Activated CD4-positive, alpha-beta memory T cell treated with anti-CD3 and anti-CD28 coated beads for 36 hours (primary cell): ENCODE data around the gene NRG3. TPM values are rescaled to one million over a fixed set of nuclear protein-coding genes. Genes with fewer than 3 reads are reported as not detected.

ENCODE experiments used
- CTCF ChIA-PET: fragments of 350-600 bp; sonication (Branson Sonifier 250); formaldehyde crosslinking; loops from one replicate; lab custom pipeline; 2021; ENCODE audit warnings: antibody characterized with exemption, inconsistent platforms; lab: Charles Lee
- POLR2A ChIA-PET: fragments of 350-600 bp; sonication (Branson Sonifier 250); formaldehyde crosslinking; loops from one replicate; lab custom pipeline; 2021; ENCODE audit warnings: antibody characterized with exemption; lab: Charles Lee
- DNase-seq: peaks from one replicate; pipeline ENCODE4 v3.0.0-alpha.2; 2020
- H3K27ac Mint-ChIP-seq: one replicate; pipeline ENCODE4 v1.8.0; 2021; ENCODE audit warnings: mixed read lengths
- H3K27me3 Mint-ChIP-seq: one replicate; pipeline ENCODE4 v1.8.0; 2021; ENCODE audit warnings: mixed read lengths
- H3K36me3 Mint-ChIP-seq: one replicate; pipeline ENCODE4 v1.8.0; 2021; ENCODE audit warnings: mixed read lengths
- H3K4me1 Mint-ChIP-seq: one replicate; pipeline ENCODE4 v1.8.0; 2021; ENCODE audit warnings: low read depth, mixed read lengths
- H3K4me3 Mint-ChIP-seq: one replicate; pipeline ENCODE4 v1.8.0; 2021; ENCODE audit warnings: mild to moderate bottlenecking, mixed read lengths
- H3K9me3 Mint-ChIP-seq: one replicate; pipeline ENCODE4 v1.8.0; 2021; ENCODE audit warnings: mixed read lengths
- intact Hi-C: fragments of 100-400 bp; cut with micrococcal nuclease; formaldehyde crosslinking; loops from one replicate; pipeline ENCODE4 v1.15.1; 2023
- total RNA-seq, 2 experiments: library from RNA; stranded (reverse); gene quantifications; one replicate each; pipeline ENCODE4 v1.2.3, GENCODE V29; 2021

The NRG3 gene
- total RNA-seq, 2 experiments from 2014 or later = not detected

DNA sequence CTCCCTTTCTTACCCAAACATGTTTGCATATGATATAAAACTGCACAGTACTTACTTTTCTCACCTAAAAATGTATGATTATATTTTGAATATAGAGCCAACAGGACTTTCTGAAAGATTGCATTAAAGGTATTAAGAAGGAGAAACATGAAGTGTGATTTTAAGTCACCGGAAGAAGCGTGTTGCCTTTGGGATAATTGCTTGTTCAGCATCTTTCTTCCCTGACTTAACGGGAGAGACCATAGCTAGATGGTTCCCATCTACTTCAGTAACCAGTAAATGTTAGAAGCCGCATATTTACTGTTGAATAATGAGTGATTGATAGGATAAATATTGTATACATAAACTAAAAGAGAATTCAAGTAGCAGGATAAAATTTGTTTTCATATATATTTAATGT is 197.1 kb downstream of the NRG3 start:
- Mint-ChIP-seq H3K27me3 (no peaks in the 10 kb centered on the region), H3K9me3 (no peaks in the 10 kb centered on the region), H3K36me3 (no peaks in the 10 kb centered on the region), H3K4me3 (no peak overlapping the region), H3K27ac (no peak overlapping the region), H3K4me1 (no peaks in the 10 kb centered on the region)
- no peak for DNase-seq
- ChIA-PET POLR2A (no interaction called here), CTCF (no interaction called here)
- intact Hi-C loops = no loop called here

DNA sequence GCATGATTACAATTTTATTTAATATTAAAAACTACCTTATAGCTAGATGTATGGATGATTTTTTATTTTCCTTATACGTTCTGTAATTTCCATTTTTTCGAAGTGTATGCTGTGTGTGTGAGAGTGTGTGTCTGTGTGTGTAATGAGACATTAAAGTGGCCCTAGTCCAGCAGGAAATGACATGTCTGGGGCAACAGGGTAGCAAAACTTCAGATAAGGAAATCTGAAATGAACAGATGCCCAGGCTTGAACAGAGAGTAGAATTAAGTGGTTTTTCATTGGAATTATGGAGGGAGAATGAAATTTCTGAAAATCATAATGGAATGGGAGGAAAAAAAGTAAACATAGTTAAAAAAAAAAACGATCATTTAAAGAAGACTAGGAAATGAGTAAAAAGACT is 200.6 kb downstream of the NRG3 start:
- Mint-ChIP-seq H3K36me3 (no peaks in the 10 kb centered on the region), H3K9me3 (peaks cover 3% of the 10 kb centered on the region), H3K27me3 (no peaks in the 10 kb centered on the region), H3K4me3 (no peak overlapping the region), H3K27ac (no peak overlapping the region), H3K4me1 (no peaks in the 10 kb centered on the region)
- ChIA-PET POLR2A (no interaction called here), CTCF (no interaction called here)
- DNase-seq = no peak
- intact Hi-C loops = no loop called here

DNA sequence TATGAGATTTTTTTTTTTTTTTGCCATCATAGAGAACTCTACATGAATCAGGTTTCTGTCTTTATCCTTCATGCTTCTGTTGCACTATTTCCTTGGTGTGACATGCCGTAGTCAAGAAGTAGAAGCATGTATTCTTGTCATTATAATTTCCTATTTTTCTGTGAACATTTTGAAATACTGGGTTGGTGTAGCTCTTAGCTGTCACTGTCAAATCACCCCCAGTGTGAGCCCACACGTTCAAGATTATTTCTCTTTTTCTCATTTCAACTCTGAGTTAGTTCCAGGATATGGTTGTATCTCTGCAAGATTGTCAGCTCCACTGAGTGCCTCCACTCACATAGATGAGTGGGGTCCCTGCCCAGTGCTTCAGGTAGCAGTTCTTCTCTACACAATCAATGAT is 209.5 kb downstream of the NRG3 start:
- H3K27ac Mint-ChIP-seq = no peak overlapping the region
- no peak overlapping the region for H3K4me3 Mint-ChIP-seq
- peaks cover 8% of the 10 kb centered on the region for H3K9me3 Mint-ChIP-seq
- CTCF ChIA-PET = interaction anchor here (0.7 kb wide), 1 partner anchor 230 kb away, joined by 4 read pairs; no protein-coding TSS in a partner anchor
- no peaks in the 10 kb centered on the region for H3K36me3 Mint-ChIP-seq
- DNase-seq = no peak
- H3K4me1 Mint-ChIP-seq = no peaks in the 10 kb centered on the region
- H3K27me3 Mint-ChIP-seq = no peaks in the 10 kb centered on the region
- intact Hi-C loops = no loop called here
- POLR2A ChIA-PET = no interaction called here

DNA sequence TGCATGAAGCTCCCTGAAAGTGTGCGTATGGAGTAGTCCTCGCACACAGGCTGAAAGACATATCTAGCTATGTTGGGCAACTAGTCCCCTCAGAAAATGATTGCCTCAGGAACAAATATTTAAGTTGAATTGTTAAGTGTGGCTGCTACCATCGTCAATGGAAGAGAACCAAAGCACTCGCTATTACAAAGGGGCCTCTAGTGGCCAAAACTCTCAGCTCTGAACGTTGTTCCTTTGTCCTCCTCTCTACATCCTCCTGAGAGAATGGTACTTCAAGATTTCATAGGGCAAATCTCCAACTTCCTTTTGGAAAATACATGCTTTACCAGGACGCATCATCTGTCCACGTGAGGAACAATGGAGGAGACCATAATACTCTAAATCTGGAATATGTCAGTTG is 209.9 kb downstream of the NRG3 start:
- Mint-ChIP-seq H3K27ac (no peak overlapping the region), H3K27me3 (no peaks in the 10 kb centered on the region), H3K36me3 (no peaks in the 10 kb centered on the region), H3K4me1 (no peaks in the 10 kb centered on the region), H3K4me3 (no peak overlapping the region), H3K9me3 (peaks cover 7% of the 10 kb centered on the region)
- POLR2A ChIA-PET = no interaction called here
- intact Hi-C loops = no loop called here
- CTCF ChIA-PET = no interaction called here
- DNase-seq = no peak

DNA sequence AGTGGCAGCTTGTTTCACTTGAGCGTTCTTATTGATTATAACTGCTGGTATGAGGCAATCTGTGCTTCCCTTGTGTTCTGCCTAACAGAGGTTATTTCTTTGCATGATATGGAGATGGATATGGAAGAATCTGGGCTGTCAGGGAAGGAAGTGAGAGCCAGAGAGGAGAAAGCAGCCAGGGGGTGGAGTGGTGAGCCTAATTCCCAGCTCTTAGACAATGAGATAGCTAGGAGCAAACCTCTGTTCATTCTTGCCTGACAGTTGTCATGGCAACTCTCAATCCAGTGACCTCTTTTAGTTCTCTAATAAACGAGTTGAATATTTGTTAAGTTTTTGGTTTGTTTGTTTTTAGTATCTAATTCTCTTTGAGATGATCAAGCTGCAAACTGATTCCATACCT is 214.3 kb downstream of the NRG3 start:
- intact Hi-C loops = no loop called here
- Mint-ChIP-seq H3K36me3 (no peaks in the 10 kb centered on the region), H3K27me3 (no peaks in the 10 kb centered on the region), H3K27ac (no peak overlapping the region), H3K4me3 (no peak overlapping the region), H3K4me1 (no peaks in the 10 kb centered on the region), H3K9me3 (peaks cover 9% of the 10 kb centered on the region)
- DNase-seq = no peak
- CTCF ChIA-PET = no interaction called here
- POLR2A ChIA-PET = no interaction called here

DNA sequence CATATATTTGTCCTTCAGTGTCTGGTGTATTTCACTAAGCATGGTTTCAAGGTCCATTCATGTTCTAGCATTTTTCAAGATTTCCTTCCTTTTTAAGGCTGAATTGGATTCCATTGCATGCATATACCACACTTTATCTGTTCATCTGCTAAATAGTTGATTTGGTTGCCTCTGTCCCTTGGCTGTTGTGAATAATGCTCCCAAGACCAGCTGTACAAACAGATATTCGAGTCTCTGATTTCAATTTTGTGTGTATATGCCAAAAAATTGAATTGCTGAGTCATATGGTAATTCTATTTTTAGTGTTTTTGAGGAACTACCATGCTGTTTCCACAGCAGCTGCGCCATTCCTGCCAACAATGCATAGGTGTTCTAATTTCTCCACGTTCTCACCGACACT is 216.4 kb downstream of the NRG3 start:
- H3K27ac Mint-ChIP-seq = no peak overlapping the region
- no peak for DNase-seq
- H3K36me3 Mint-ChIP-seq = no peaks in the 10 kb centered on the region
- H3K4me1 Mint-ChIP-seq = no peaks in the 10 kb centered on the region
- intact Hi-C loops = no loop called here
- ChIA-PET POLR2A (no interaction called here), CTCF (no interaction called here)
- no peak overlapping the region for H3K4me3 Mint-ChIP-seq
- peaks cover 15% of the 10 kb centered on the region for H3K9me3 Mint-ChIP-seq
- H3K27me3 Mint-ChIP-seq = no peaks in the 10 kb centered on the region

DNA sequence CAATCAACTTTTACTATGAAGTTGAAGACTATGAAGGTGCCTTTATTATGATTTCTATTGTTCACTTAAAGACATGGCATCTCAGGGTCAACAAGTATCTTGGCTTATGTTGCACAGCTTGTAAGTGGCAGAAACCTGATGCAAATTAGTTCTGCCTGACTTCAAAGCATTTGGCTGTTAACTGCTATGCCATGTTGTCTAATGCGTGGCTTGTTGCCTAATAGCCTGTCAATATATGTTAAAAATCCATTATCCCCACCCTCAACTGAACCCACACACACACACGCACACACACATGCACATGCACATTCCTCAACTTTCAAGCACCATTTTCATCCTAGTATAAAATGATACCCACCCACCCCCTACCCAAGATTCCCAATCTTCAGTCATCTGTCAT is 217.1 kb downstream of the NRG3 start:
- no peaks in the 10 kb centered on the region for H3K36me3 Mint-ChIP-seq
- ChIA-PET POLR2A (no interaction called here), CTCF (no interaction called here)
- H3K9me3 Mint-ChIP-seq = peaks cover 15% of the 10 kb centered on the region
- H3K27me3 Mint-ChIP-seq = no peaks in the 10 kb centered on the region
- H3K4me3 Mint-ChIP-seq = no peak overlapping the region
- H3K27ac Mint-ChIP-seq = no peak overlapping the region
- no peaks in the 10 kb centered on the region for H3K4me1 Mint-ChIP-seq
- DNase-seq = no peak
- intact Hi-C loops = no loop called here

DNA sequence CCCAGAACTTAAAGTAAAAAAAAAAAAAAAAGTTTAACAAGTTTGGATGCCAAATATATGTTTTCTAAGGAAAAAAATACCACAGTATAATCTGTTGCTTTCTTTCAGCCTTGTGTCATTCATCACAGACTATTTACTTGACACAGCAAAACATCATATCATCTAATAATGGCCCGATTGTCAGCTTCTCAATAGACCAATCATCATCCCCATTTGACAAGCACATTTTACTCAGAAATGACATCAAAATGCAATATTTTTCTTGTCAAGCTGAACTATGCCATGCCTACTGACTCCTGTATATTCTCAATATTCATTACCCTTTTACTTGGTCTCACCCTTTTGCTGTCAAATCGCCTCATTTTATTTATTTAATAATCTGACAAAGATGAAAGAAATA is 249.7 kb downstream of the NRG3 start:
- CTCF ChIA-PET = no interaction called here
- H3K4me1 Mint-ChIP-seq = no peaks in the 10 kb centered on the region
- no peaks in the 10 kb centered on the region for H3K36me3 Mint-ChIP-seq
- H3K27ac Mint-ChIP-seq = no peak overlapping the region
- H3K27me3 Mint-ChIP-seq = no peaks in the 10 kb centered on the region
- POLR2A ChIA-PET = no interaction called here
- H3K4me3 Mint-ChIP-seq = no peak overlapping the region
- intact Hi-C loops = no loop called here
- DNase-seq = no peak
- peaks cover 3% of the 10 kb centered on the region for H3K9me3 Mint-ChIP-seq

DNA sequence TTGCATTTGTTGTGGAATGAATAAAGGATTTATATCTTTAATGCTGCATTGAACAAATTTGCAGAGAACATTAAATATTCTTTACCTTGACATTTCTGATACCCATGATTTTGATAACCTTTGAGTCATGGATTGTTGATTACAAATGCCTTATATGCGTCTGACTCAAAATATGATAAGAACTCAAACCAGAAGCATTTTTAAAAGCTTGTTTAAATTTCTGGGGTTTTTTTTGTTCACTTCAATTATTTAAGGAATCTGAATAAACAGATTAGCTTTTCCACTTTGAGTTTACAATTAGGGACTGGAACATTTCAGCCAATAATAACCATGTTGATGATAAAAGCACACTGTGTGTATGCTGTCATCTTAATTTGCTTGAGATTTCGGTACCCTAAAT is 253.5 kb downstream of the NRG3 start:
- POLR2A ChIA-PET = no interaction called here
- DNase-seq = no peak
- H3K27ac Mint-ChIP-seq = no peak overlapping the region
- no peaks in the 10 kb centered on the region for H3K4me1 Mint-ChIP-seq
- H3K36me3 Mint-ChIP-seq = no peaks in the 10 kb centered on the region
- CTCF ChIA-PET = no interaction called here
- peaks cover 15% of the 10 kb centered on the region for H3K9me3 Mint-ChIP-seq
- intact Hi-C loops = no loop called here
- no peaks in the 10 kb centered on the region for H3K27me3 Mint-ChIP-seq
- no peak overlapping the region for H3K4me3 Mint-ChIP-seq

DNA sequence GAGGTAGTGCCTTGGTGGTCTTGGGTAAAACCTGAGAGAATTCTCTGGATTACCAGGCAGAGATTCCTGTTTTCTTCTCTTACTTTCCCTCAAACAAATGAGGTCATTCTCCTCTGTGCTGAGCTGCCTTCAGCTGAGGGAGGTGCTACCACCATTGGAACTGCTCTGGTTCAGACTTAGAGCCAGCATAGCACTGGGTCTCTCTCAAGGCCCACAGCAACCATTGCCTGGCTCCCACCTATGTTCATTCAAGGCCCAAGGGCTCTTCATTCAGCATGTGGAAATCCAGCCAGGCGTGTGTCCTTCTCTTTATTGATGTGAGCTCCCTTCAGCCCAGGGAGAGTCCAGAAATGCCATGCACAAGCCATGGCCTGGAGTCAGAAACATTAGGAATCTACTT is 261.1 kb downstream of the NRG3 start:
- ChIA-PET POLR2A (no interaction called here), CTCF (no interaction called here)
- no peak for DNase-seq
- H3K27me3 Mint-ChIP-seq = no peaks in the 10 kb centered on the region
- intact Hi-C loops = no loop called here
- no peak overlapping the region for H3K27ac Mint-ChIP-seq
- H3K9me3 Mint-ChIP-seq = peaks cover 16% of the 10 kb centered on the region
- no peaks in the 10 kb centered on the region for H3K36me3 Mint-ChIP-seq
- no peaks in the 10 kb centered on the region for H3K4me1 Mint-ChIP-seq
- no peak overlapping the region for H3K4me3 Mint-ChIP-seq

DNA sequence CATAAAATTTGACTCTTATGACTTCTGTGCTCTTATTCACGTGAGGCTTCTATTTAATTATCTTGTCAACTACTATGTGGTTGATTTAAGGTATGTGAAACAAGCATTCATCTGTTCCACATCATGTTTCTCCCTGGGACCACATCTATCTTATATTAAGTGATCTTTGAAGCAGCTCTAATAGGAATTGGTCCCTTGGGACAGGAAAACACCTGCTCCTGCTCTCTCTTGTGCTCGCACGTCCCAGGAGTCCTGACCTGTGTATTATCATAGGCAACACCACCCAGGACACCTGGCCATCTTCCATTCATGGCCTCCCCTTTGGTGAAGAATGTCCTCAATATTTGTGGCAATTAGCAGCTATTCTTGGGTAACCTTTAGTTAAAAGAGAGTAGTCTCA is 269.2 kb downstream of the NRG3 start:
- H3K36me3 Mint-ChIP-seq = no peaks in the 10 kb centered on the region
- no peak for DNase-seq
- POLR2A ChIA-PET = no interaction called here
- H3K27ac Mint-ChIP-seq = no peak overlapping the region
- intact Hi-C loops = no loop called here
- H3K9me3 Mint-ChIP-seq = peaks cover 11% of the 10 kb centered on the region
- no peak overlapping the region for H3K4me3 Mint-ChIP-seq
- no peaks in the 10 kb centered on the region for H3K4me1 Mint-ChIP-seq
- CTCF ChIA-PET = no interaction called here
- no peaks in the 10 kb centered on the region for H3K27me3 Mint-ChIP-seq

DNA sequence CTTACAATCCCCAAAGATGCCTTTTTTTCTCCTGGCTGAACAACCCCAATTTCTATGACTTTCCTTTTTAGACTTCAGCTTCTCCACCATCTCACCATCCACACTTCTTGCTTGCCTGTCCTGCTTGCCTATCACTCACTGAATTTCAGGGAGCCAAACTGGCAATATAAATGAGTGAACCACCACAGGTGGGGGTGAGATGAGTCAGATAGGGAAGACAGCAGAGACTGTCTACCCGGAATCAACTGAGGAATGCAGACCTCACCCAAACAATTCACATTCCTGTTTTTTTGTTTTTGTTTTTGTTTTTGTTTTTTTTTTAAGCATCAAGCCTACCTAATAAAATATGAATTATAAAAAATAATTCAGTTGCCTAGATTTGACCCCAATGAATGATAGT is 273.8 kb downstream of the NRG3 start:
- Mint-ChIP-seq H3K27me3 (no peaks in the 10 kb centered on the region), H3K36me3 (no peaks in the 10 kb centered on the region), H3K4me3 (no peak overlapping the region), H3K27ac (no peak overlapping the region), H3K9me3 (peaks cover 9% of the 10 kb centered on the region), H3K4me1 (no peaks in the 10 kb centered on the region)
- intact Hi-C loops = no loop called here
- DNase-seq = no peak
- POLR2A ChIA-PET = no interaction called here
- CTCF ChIA-PET = no interaction called here

DNA sequence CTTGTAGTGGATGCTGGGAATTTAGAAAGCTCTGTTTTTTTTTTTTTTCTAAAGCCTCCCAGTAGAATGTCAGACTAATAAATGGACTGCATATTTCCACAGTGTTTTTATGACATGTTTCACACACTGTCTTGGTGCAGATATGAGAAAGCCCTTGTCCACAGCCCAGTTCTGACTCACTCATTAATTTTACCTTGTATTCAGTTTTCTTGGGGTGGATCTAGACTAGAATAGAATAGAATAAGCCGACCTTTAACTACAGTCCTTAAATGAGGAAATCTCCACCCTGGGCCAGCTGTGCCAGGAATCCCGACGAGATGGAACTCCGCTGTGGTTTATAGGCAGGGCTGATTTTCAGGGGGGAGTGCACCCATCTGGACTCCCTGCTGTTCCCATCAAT is 274.7 kb downstream of the NRG3 start:
- Mint-ChIP-seq H3K4me3 (no peak overlapping the region), H3K27ac (no peak overlapping the region), H3K4me1 (no peaks in the 10 kb centered on the region), H3K36me3 (no peaks in the 10 kb centered on the region), H3K9me3 (peaks cover 8% of the 10 kb centered on the region), H3K27me3 (no peaks in the 10 kb centered on the region)
- ChIA-PET POLR2A (no interaction called here), CTCF (no interaction called here)
- intact Hi-C loops = no loop called here
- no peak for DNase-seq
